Nucleus accumbens (tissue), 56 donors: Measurements from ENCODE around the gene CTNNA2.

Experiments
- DNase-seq, 56 donors: peaks; one replicate each; lab custom pipeline; 2025; lab: John Stamatoyannopoulos, UW

The CTNNA2 gene

DNA sequence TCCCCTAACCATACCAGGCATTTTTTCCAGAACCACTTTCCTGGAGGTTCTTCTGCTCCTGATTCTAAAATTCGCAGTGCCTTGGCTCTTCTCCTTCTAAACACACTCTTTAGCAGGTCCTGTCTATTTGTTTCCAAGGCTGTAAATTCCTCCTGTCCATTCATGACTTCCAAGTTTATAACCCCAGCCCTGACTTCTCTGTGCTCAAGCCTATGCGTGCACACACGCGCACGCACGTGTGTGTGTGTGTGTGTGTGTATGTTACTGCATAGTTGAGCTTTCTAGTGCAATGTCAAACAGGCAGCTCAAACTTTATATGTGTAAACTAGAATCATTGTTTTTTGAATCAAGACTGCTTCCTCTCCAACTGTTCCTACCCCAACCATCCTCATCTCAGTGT is 454.0 kb downstream of the CTNNA2 start:
- no peak for DNase-seq

DNA sequence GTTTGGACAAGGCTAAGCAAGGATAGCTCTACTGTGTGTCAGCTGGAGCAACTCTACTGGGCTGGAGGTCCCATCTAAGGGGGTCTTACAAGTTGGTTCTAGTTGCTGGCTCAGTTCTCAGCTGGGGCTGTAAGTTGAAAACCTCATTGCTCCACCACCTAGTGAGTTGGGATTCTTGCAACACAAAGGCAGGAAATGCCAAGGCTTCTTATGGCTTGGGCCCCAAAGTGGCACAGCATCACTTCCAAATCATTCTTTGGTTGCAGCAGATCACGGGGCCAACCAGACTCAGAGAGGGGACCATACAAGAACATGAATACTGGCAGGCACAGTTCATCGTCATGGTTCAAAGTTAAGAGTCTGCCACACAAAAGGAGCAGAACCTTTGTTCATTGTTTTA is 459.0 kb downstream of the CTNNA2 start:
- DNase-seq: no peak

DNA sequence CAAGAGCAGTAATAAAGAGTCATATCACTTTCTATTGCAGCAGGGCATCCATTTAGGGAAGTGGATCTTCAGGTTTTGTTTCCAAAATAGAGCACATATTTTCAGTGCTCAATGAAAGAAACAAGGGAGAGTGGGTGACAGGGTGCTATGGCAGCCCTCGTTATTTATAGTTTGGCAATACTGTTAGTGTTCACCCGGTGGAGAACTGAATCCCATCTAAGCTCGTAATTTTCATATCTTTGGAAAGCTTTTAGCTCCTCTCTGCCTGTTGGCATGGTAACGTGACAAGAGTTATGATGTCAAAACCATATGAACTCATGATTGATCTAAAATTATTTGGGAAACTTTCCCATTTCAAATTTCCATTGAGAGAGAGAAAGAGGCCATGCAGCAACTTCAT is 459.8 kb downstream of the CTNNA2 start:
- peak in 6 of 56 donors; percentile 10 to 28 (median 16) for DNase-seq

DNA sequence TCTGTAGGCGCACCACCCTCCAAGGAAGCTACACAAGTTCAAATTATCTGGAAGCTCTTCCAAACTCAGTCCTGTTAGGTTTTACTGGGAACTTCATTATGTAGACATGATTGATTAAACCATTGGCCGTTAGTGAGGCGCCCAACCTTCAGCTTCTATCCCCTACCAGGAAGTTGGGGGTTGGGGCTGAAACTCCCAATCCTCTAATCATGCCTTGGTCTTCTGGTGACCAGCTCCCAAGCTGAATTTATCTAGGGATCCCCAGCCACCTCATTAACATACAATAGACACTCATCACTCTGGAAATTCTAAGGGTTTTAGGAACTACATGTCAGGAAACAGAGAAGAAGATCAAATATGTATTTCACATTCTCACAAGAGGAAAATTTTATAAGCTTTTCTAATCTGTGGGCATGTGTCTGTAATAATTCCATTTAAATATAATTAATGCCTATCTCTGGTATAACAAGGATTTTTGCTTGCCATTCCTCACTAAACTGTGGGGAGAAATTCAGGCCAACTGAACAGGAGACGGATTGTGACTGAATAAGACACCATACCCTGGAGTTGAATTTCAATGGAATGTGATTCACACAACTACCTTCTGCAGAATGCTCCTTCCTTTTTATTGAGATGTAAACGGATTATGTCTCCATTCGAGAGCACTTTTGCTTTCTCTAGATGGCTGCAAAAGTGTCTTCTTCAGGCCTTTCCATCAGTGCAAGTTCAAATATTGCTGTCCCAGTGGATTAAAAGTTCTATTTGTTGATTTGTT is 463.1 kb downstream of the CTNNA2 start:
- DNase-seq: no peak

DNA sequence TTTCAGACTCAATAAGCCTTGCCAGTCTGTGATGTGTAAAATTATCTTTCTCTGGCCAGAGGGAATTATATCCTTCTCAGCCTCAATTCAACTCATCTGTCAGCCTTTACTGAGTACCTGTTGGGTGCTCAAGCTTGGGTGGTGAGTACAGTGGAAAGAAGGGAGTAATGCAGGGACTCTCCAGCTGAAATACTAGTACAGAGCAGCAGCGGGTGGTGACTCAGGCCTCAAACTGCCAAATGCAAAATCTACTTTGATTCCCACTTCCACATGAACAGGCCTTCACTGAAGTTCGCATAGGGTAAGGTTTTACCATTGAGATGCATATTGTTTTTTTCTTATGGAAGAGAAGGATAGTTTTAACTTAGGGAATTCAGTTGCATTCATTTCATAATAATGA is 464.9 kb downstream of the CTNNA2 start:
- no peak for DNase-seq

GRCh38 chr2:79980116-79980515 is 467.3 kb downstream of the CTNNA2 start:
- DNase-seq: no peak

DNA sequence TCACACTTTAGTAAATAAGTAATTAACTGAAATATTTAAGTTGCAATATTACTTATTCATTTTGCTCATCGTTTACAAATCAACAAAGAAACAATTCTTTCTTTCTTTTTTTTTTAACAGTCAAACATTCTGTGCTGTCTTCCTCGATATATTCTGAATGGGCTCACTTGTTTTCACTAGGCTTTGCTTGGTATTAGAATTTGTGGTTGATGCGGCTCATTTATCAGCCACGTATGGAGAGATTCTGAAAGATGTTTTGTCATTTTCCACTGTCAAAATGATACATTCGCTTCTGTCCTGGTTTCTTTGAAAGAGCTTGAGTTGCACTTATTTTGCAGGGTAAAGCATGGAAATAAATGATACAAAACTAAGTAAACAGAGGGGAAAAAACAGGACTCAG is 468.0 kb downstream of the CTNNA2 start:
- DNase-seq: no peak

DNA sequence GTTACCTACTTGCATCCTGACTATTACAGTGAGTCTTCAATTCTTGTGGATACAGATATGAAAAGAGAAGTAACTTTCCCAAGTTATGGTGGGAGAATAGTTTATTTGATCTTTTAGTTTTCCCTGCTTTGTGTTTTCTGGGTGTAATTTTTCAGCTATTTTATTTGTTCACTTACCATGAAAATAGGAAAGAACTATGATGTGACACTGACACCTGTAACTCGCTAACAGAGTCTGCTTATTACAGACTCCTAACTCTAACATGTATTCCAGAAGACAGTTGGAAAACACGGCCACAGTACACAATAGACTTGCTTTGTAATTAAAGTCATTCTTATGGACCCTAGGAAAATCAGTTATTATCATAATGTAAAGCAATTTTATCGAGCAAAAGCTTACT is 468.5 kb downstream of the CTNNA2 start:
- DNase-seq: no peak

GRCh38 chr2:79982445-79982844 is 469.6 kb downstream of the CTNNA2 start:
- DNase-seq: peak in 33 of 56 donors; percentile 3 to 69 (median 28)

DNA sequence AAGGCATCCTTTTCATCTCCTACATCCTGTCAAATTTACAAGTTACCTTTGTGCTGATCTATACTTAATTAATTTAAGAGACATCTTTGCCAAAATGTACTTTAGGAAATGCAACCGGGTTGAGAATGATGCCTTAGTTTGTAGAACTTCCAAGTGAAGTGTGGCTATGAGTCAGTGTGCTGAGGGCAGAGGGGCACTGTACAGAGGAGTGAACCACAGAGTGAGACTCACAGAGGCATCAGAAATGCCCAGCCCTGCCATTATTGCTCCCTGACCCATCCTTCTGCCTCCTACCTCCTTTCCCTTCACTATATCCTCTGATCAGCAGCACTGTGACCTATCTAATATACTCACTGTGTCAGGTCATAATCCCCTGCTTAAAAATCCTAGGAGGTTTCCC is 471.6 kb downstream of the CTNNA2 start:
- no peak for DNase-seq

DNA sequence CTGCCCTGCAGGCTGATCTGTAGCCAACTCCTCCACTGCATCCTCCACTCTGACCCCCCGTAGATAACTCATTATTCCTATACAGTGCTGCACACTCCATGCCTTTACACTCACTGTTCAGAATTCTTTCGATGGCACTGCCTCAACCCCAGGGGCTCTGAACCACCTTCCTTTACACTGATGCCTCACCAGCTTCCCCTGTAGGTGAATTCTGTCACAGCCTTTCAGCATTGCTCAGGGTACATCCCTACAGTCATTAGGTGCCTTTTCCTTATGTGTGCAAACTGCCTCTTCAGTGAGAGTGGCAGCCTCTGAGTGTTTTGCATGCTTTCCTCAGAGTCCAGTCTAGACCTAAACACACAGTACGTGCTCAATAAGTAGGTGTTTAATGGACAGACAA is 472.3 kb downstream of the CTNNA2 start:
- no peak for DNase-seq

- no peak for DNase-seq
Measured at GRCh38 chr2:79985571-79985970, 472.7 kb downstream of the CTNNA2 start.

GRCh38 chr2:79993144-79993543 is 480.3 kb downstream of the CTNNA2 start:
- no peak for DNase-seq

DNA sequence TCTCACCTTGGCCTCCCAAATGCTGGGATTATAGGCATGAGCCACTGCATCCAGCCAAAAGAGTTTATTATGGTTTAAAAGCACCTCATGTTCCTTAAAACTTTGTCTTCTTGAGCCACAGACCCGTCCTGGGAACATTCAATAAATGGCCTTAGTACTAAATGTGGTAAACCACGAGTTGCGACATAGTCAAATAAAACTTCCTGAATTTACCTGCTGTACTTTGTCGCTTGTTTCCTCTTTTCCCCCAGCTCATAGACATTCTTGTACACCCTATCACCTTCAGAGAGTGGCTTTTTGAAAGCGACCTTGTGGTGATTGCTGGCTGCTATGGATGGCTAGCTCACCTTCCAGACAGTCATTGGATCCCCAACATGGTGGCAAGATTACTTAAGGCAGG is 481.3 kb downstream of the CTNNA2 start:
- DNase-seq: no peak

GRCh38 chr2:79994965-79995364 is 482.1 kb downstream of the CTNNA2 start:
- DNase-seq: peak in 2 of 56 donors; percentile 4 to 19

DNA sequence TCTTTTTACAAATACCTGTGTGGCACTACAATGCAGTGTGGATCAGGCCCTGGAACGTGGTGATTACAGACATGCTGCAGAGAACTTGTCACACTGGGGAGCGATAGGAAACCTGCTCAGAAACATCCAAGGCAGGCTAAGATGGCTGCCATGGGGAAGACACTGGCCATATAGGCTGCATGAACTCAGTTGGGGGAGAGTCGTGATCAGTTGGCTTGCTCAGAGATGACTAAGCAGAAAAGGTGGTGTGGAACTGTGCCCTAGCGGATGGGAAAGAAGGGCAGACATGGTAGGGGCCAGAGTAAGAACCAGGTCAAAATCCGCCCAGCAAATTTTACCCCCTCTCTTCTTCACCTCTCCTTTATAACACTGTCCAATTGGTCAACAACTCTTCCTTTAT is 483.9 kb downstream of the CTNNA2 start:
- no peak for DNase-seq

DNA sequence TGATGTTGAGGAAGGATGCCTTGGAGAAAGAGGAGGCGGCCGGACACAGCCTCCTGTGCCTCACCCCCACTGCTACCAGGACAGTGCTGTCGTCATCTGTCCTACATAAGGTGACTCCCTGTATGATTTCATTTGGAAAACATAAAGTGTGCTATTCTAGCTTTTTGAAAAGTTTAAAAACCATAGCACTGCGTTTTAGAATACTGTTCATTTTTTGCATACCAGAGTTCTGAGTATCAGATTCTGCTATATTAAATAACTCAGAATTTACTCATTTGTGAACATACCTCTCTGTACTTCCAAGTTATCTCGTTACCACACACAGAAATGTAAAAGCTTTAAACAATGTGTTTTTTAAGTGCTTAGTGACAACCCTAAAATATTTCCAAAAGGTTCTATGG is 488.9 kb downstream of the CTNNA2 start:
- DNase-seq: no peak

DNA sequence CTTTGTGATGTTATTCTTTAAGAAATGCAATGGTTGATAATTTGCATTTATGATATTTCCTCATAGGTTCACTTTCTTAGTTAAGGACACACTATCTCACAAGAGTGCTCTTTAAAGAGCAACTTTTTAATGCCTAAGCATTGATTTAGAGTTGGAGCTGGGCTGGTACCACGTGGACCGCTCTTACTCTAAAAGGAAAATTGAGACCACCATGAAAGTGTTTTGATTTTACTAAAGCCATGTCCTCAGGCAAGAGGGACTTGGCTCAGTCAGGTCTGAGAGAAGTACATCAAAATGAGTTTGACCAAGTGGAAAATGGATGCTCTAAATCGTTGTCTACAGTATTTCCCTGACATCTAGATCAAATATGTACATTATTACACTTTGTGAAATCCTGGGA is 489.3 kb downstream of the CTNNA2 start:
- no peak for DNase-seq

GRCh38 chr2:80002568-80003157 is 489.8 kb downstream of the CTNNA2 start:
- no peak for DNase-seq

- no peak for DNase-seq
Measured at GRCh38 chr2:80007777-80008503, 495.1 kb downstream of the CTNNA2 start.

DNA sequence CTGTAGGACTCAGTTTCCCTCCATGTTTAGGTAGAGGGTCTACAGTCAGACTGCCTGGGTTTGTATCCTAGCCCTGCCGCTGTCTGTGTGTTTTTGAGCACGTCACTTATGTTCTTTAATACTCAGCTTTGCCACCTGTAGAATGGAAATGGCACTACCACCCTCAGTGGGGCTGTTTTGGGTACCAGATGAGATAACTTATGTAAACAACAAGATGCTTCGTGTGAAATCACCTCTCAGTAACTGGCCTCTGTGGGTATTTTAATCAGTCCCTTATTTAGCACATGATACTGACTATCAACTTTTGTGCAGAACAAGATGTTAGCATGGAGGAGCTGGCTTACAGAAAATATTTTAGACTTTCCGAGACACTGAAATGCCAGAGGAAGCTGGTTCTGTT is 495.7 kb downstream of the CTNNA2 start:
- no peak for DNase-seq

GRCh38 chr2:80009211-80009610 is 496.4 kb downstream of the CTNNA2 start:
- DNase-seq: no peak
